Right lobe of liver (tissue), 6 donors: ENCODE measurements around the gene HELZ. TPM values are rescaled to one million over a fixed set of nuclear protein-coding genes. Genes with fewer than 3 reads are reported as not detected.

Source experiments
- ATAC-seq, 4 donors: fragments of 200-7000 bp; cut with Tn5 transposase; one replicate each; pipeline ENCODE4 v1.9.1; 2020; ENCODE audit warnings: mild to moderate bottlenecking in 4 of 4, moderate library complexity in 4 of 4
- DNase-seq, 3 donors: peaks; one replicate each; pipeline ENCODE4 v3.0.0-alpha.2; 2020
- H3K27ac ChIP-seq, 3 donors: fragments of 200-600 bp; one replicate each; pipeline ENCODE4 v1.8.0; 2022
- H3K27me3 ChIP-seq, 2 donors: fragments of 200-600 bp; one replicate each; pipeline ENCODE4 v1.8.0; 2022
- H3K36me3 ChIP-seq, 4 donors: fragments of 200-600 bp; sonication (generic) in 1 of 4; one replicate each; pipeline versions ENCODE4 v1.5.1 to v1.8.0; 2017 to 2022; ENCODE audit warnings: control low read depth in 1 of 4
- H3K4me1 ChIP-seq, 4 donors: fragments of 200-600 bp; sonication (generic) in 1 of 4; one replicate each; pipeline versions ENCODE4 v1.5.1 to v1.8.0; 2017 to 2022; ENCODE audit warnings: control low read depth in 1 of 4
- H3K4me3 ChIP-seq, 3 donors: fragments of 200-600 bp; one replicate each; pipeline ENCODE4 v1.8.0; 2022
- H3K9me3 ChIP-seq, 4 donors: fragments of 200-600 bp; sonication (generic) in 1 of 4; one replicate each; pipeline versions ENCODE4 v1.5.1 to v1.8.0; 2017 to 2022; ENCODE audit warnings: control low read depth in 1 of 4
- POLR2A ChIP-seq: fragments of 450-650 bp; IDR thresholded peaks from one replicate; pipeline ENCODE4 v1.6.1; 2017; ENCODE audit warnings: antibody characterized with exemption, mild to moderate bottlenecking
- WGBS: methylation state at CpG from one replicate; pipeline ENCODE4 v1.1.6; 2018; ENCODE audit warnings: low coverage, low lambda C conversion rate; ENCODE audit not compliant: insufficient coverage; ENCODE audit errors: missing lambda C conversion rate; 5-methylcytosine and 5-hydroxymethylcytosine counted together
- intact Hi-C, 2 donors: fragments of 100-400 bp; cut with DNase I; formaldehyde crosslinking; loops; one replicate each; pipeline versions ENCODE4 v1.11.2 to v1.14.1; 2022
- total RNA-seq, 6 experiments: library from RNA; depleted of rRNA in 2 of 6; stranded (reverse); fragments of >200 nt in 2 of 6; fragmentation: NEBNext Ultra II Directional in 3 of 6; extraction: Animal tissue kit (Norgen Biotek cat#: 25700) in 3 of 6; gene quantifications; one replicate each; pipeline versions ENCODE4 v1.1.0 to v1.2.4, GENCODE V29; 2016 to 2023
- TF ChIP-seq, protein P1 (sequence below), 4 donors: fragments of 200-600 bp in 3 of 4; fragments of 450-650 bp in 1 of 4; IDR thresholded peaks; one replicate each; pipeline versions ENCODE4 v1.5.1 to v1.8.0; 2016 to 2022; ENCODE audit warnings: antibody characterized with exemption in 4 of 4, mild to moderate bottlenecking in 2 of 4
- donor health status: DM: no; HTN: yes; CAD: no.
- donor health status: DM: no; HTN: no; CAD: no.
- donor health status: DM: no; HTN: no; CAD: no.
- donor health status: DM: no; HTN: yes; CAD: no.
- donor health status: DM: no; HTN: yes; CAD: no.

HELZ gene
- total RNA-seq, 6 experiments from 2014 or later, result 24.2 to 33.6 (median 30.9) TPM

- intact Hi-C loops, result no loop called here
- WGBS, result 63% methylated on average over 2 of the region's 5 CpGs
- TF ChIP-seq, protein P1, sequence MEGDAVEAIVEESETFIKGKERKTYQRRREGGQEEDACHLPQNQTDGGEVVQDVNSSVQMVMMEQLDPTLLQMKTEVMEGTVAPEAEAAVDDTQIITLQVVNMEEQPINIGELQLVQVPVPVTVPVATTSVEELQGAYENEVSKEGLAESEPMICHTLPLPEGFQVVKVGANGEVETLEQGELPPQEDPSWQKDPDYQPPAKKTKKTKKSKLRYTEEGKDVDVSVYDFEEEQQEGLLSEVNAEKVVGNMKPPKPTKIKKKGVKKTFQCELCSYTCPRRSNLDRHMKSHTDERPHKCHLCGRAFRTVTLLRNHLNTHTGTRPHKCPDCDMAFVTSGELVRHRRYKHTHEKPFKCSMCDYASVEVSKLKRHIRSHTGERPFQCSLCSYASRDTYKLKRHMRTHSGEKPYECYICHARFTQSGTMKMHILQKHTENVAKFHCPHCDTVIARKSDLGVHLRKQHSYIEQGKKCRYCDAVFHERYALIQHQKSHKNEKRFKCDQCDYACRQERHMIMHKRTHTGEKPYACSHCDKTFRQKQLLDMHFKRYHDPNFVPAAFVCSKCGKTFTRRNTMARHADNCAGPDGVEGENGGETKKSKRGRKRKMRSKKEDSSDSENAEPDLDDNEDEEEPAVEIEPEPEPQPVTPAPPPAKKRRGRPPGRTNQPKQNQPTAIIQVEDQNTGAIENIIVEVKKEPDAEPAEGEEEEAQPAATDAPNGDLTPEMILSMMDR (IDR thresholded peaks at IDR 0.05), result no peak
- TF ChIP-seq POLR2A, result no peak
- DNase-seq, result no peak
- no peaks in the 10 kb centered on the region for H3K9me3 ChIP-seq
- H3K27ac ChIP-seq, result no peak overlapping the region
- no peak overlapping the region for H3K4me3 ChIP-seq
- H3K27me3 ChIP-seq, result no peaks in the 10 kb centered on the region
- no peak for ATAC-seq
- H3K36me3 ChIP-seq, result peaks cover 0 to 54% (median 11%) of the 10 kb centered on the region in 4 donors
- peaks cover 0 to 25% (median 3%) of the 10 kb centered on the region in 4 donors for H3K4me1 ChIP-seq
Measured at GRCh38 chr17:67238991-67239390, 6.0 kb downstream of the HELZ start.

GRCh38 chr17:67232441-67232840 lies 12.6 kb downstream of the HELZ start:
- Histone ChIP-seq H3K4me1 (peaks cover 0 to 10% (median 5%) of the 10 kb centered on the region in 4 donors), H3K27ac (no peak overlapping the region), H3K27me3 (no peaks in the 10 kb centered on the region), H3K36me3 (peaks cover 0 to 26% (median 9%) of the 10 kb centered on the region in 4 donors), H3K4me3 (no peak overlapping the region), H3K9me3 (no peaks in the 10 kb centered on the region)
- intact Hi-C loops, result no loop called here
- no peak for ATAC-seq
- TF ChIP-seq, protein P1 (IDR thresholded peaks at IDR 0.05), result no peak
- TF ChIP-seq POLR2A, result no peak
- 100% methylated on average over 2 of the region's 2 CpGs for WGBS
- DNase-seq, result no peak

DNA sequence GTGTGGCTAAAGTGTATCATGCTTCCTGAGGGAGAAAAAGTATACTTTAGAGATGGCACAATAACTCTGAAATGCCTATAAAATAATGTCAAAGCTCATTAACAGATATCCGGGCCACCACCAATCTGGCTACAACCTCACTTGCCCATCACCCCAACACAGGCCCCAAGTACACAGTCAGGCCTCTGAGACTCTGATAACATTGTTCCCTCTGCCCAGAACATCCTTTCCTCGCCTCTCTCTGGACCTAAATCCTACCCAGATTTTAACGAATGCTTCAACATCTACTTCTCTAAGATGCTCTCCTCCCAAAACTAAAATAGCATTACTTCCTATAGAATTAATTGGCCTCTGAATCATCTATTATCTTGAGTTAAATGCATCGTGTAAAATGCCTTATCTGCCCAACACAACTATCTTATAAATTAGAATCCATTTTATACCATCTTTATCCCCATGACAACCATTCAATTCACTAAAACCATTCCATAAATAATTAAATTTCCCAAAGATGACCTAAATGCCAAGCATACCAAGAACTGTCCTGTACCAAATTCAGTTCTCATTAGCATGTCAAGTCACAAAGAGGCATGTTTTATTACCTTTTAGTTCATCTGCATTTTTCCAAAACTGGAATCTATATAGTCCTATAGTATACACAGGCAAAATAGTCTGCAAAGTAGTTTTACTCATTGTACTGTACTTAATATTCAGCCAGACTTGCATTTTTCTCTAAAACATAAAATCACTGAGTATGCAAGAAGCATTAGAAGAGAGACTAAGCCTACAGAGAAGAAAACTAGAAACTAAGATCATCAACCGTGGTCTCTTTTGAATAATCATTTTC lies 15.7 kb downstream of the HELZ start:
- DNase-seq (no peak), ATAC-seq (peak in 1 of 4 donors; percentile 19)
- no peak overlapping the region for H3K4me3 ChIP-seq
- no peak overlapping the region for H3K27ac ChIP-seq
- no peaks in the 10 kb centered on the region for H3K9me3 ChIP-seq
- H3K27me3 ChIP-seq, result no peaks in the 10 kb centered on the region
- intact Hi-C loops, result no loop called here
- peaks cover 0 to 4% (median under 1%) of the 10 kb centered on the region in 4 donors for H3K36me3 ChIP-seq
- 87% methylated on average over 5 of the region's 5 CpGs for WGBS
- no peak for TF ChIP-seq POLR2A
- TF ChIP-seq, protein P1 (IDR thresholded peaks at IDR 0.05), result no peak
- peaks cover 0 to 16% (median 5%) of the 10 kb centered on the region in 4 donors for H3K4me1 ChIP-seq

GRCh38 chr17:67227488-67227887 lies 17.5 kb downstream of the HELZ start:
- no peak for TF ChIP-seq POLR2A
- TF ChIP-seq, protein P1 (IDR thresholded peaks at IDR 0.05), result no peak
- H3K9me3 ChIP-seq, result no peaks in the 10 kb centered on the region
- H3K36me3 ChIP-seq, result peaks cover 0 to 4% (median 0%) of the 10 kb centered on the region in 4 donors
- DNase-seq (no peak), ATAC-seq (peak; percentile 62 to 85 (median 75))
- no peak overlapping the region for H3K4me3 ChIP-seq
- peaks cover 0 to 16% (median 5%) of the 10 kb centered on the region in 4 donors for H3K4me1 ChIP-seq
- H3K27me3 ChIP-seq, result no peaks in the 10 kb centered on the region
- intact Hi-C loops, result no loop called here
- H3K27ac ChIP-seq, result peak overlapping the region in 2 of 3 donors; percentile 13 to 62
